Heart left ventricle (tissue), 13 donors: ENCODE measurements around the gene DCUN1D3.
"Not testable (repeated sequence)": the region's sequence is repeated elsewhere in the genome, so short reads cannot be mapped to it uniquely, and the experiment has no call there.

Source experiments
- POLR2A ChIP-seq, 2 donors: fragments of 450-650 bp; IDR thresholded peaks; one replicate each; pipeline ENCODE4 v1.6.1; 2017; ENCODE audit warnings: antibody characterized with exemption in 2 of 2, mild to moderate bottlenecking in 2 of 2, moderate library complexity in 2 of 2
- TF ChIP-seq, protein P1 (sequence below), 12 donors: fragments of 200-600 bp; sonication (generic) in 4 of 12; IDR thresholded peaks; one replicate each; pipeline versions ENCODE4 v1.5.0 to v1.8.0; 2018 to 2022; ENCODE audit warnings: antibody characterized with exemption in 12 of 12, mild to moderate bottlenecking in 5 of 12
- donor health status: ischemic (EF 13 %, LVEDD 7.1; RV severe dilation, severe dysfunction).
- donor health status: DM: no; HTN: yes; CAD: no.
- donor health status: DM: no; HTN: no; CAD: no.
- donor health status: ischemic (EF 25% LVEDD 6.9; RV normal size, moderate dysfunction).
- donor health status: ischemic (EF 25% LVEDD 5.7; RV mildly dilated, moderate dysfunction).
- donor health status: ischemic (EF 35%, LVEDD 5.7; RV mildly dilated, moderate dysfunction).
- donor health status: nonischemic (EF 11% LVEDD 7.7; RV severe dilation, severe dysfunction).
- donor health status: DM: yes; HTN: yes; CAD: no.
- donor health status: PGD.
- donor health status: ischemic (EF 29% LVEDD 5.4; RV normal size, mild dysfunction).
- donor health status: nonischemic (EF 23%, LVEDD 6.1; RV moderate dilation, normal function).

DNA sequence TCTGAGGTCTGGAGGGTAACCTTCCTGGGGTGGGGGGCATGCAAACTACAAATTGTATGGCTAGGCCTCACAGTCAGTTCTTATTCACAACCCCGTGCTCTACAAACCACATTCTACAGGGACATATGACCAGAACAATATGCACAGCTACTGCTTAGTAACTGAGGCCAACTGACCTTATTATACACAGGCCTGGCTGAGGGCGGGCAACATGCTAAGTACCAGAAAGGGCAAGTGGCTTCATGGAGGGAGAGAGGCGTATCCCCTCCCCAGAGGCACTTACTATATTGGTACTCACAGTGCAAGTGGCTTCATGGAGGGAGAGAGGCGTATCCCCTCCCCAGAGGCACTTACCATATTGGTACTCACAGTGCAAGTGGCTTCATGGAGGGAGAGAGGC, 39.2 kb downstream of the DCUN1D3 start:
- TF ChIP-seq, protein P1, sequence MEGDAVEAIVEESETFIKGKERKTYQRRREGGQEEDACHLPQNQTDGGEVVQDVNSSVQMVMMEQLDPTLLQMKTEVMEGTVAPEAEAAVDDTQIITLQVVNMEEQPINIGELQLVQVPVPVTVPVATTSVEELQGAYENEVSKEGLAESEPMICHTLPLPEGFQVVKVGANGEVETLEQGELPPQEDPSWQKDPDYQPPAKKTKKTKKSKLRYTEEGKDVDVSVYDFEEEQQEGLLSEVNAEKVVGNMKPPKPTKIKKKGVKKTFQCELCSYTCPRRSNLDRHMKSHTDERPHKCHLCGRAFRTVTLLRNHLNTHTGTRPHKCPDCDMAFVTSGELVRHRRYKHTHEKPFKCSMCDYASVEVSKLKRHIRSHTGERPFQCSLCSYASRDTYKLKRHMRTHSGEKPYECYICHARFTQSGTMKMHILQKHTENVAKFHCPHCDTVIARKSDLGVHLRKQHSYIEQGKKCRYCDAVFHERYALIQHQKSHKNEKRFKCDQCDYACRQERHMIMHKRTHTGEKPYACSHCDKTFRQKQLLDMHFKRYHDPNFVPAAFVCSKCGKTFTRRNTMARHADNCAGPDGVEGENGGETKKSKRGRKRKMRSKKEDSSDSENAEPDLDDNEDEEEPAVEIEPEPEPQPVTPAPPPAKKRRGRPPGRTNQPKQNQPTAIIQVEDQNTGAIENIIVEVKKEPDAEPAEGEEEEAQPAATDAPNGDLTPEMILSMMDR (IDR thresholded peaks at IDR 0.05): not testable (repeated sequence)
- not testable (repeated sequence) for TF ChIP-seq POLR2A (IDR thresholded peaks at IDR 0.05)
